ENCODE data around the gene SND1.

- TF ChIP-seq POLR2AphosphoS5 (IDR thresholded peaks at IDR 0.05; ENCODE audit: low read depth, low read length) (no peak), POLR2A (IDR thresholded peaks at IDR 0.05; ENCODE audit: low read depth, low read length) (no peak)
Observed at GRCh38 chr7:128005759-128006159, 353.8 kb downstream of the SND1 start.

Measured in GM12892 (cell line).